ENCODE results near the gene CCDC138.

GRCh38 chr2:108924580-108925251 lies 138.1 kb downstream of the CCDC138 start:
- TF ChIP-seq CTCF (conservative IDR thresholded peaks at IDR 0.05; ENCODE audit: low read length), result no peak
- TF ChIP-seq EZH2phosphoT487 (IDR thresholded peaks at IDR 0.05; ENCODE audit: borderline replicate concordance, low read depth, low read length), result no peak
